NCI-H1105 treated with DMSO at 0.1 percent for 48 hours (cell line): ENCODE measurements around the gene LRP1B.
A peak's percentile ranks its signal among the peaks of the same experiment; 100 is the strongest.

ENCODE experiments used
- DNase-seq: peaks from one replicate; lab custom pipeline; 2025; lab: John Stamatoyannopoulos, UW

The LRP1B gene

GRCh38 chr2:141748616-141749015 is 382.2 kb downstream of the LRP1B start:
- no peak for DNase-seq

GRCh38 chr2:141741652-141742051 is 389.2 kb downstream of the LRP1B start:
- DNase-seq: no peak

- DNase-seq: no peak
Measured at GRCh38 chr2:141737492-141738255, 393.1 kb downstream of the LRP1B start.

- no peak for DNase-seq
Measured at GRCh38 chr2:141736466-141736865, 394.4 kb downstream of the LRP1B start.

GRCh38 chr2:141728886-141729285 is 401.9 kb downstream of the LRP1B start:
- peak; percentile 3 for DNase-seq

GRCh38 chr2:141728142-141728541 is 402.7 kb downstream of the LRP1B start:
- DNase-seq: no peak

- no peak for DNase-seq
Measured at GRCh38 chr2:141724426-141724825, 406.4 kb downstream of the LRP1B start.

- DNase-seq: no peak
Measured at GRCh38 chr2:141723814-141724213, 407.0 kb downstream of the LRP1B start.

GRCh38 chr2:141720476-141720875 is 410.3 kb downstream of the LRP1B start:
- no peak for DNase-seq

- no peak for DNase-seq
Measured at GRCh38 chr2:141714496-141714895, 416.3 kb downstream of the LRP1B start.

GRCh38 chr2:141711627-141712026 is 419.2 kb downstream of the LRP1B start:
- no peak for DNase-seq

GRCh38 chr2:141710589-141711239 is 420.1 kb downstream of the LRP1B start:
- DNase-seq: no peak

- no peak for DNase-seq
Measured at GRCh38 chr2:141709756-141710155, 421.1 kb downstream of the LRP1B start.

GRCh38 chr2:141707486-141707885 is 423.3 kb downstream of the LRP1B start:
- DNase-seq: peak; percentile 63

GRCh38 chr2:141704541-141704940 is 426.3 kb downstream of the LRP1B start:
- DNase-seq: no peak

GRCh38 chr2:141703501-141703900 is 427.3 kb downstream of the LRP1B start:
- peak; percentile 33 for DNase-seq

- no peak for DNase-seq
Measured at GRCh38 chr2:141701618-141702017, 429.2 kb downstream of the LRP1B start.

- no peak for DNase-seq
Measured at GRCh38 chr2:141699573-141699972, 431.2 kb downstream of the LRP1B start.

GRCh38 chr2:141698500-141698899 is 432.3 kb downstream of the LRP1B start:
- no peak for DNase-seq

- DNase-seq: no peak
Measured at GRCh38 chr2:141697035-141697434, 433.8 kb downstream of the LRP1B start.

- DNase-seq: no peak
Measured at GRCh38 chr2:141694180-141694579, 436.6 kb downstream of the LRP1B start.

GRCh38 chr2:141692829-141693228 is 438.0 kb downstream of the LRP1B start:
- DNase-seq: peak; percentile 91

GRCh38 chr2:141676139-141676538 is 454.7 kb downstream of the LRP1B start:
- no peak for DNase-seq

GRCh38 chr2:141666191-141666590 is 464.6 kb downstream of the LRP1B start:
- DNase-seq: no peak
